ENCODE results near the gene RFC2. TPM values are rescaled to one million over a fixed set of nuclear protein-coding genes. Genes with fewer than 3 reads are reported as not detected.

The RFC2 gene
- total and polyA plus RNA-seq, 7 experiments from 2014 or later = 12.0 to 51.7 (median 19.3) TPM

- Mint-ChIP-seq H3K27ac (peak within 1 kb of the TSS in 7 of 9 donors; percentile 69 to 80 (median 76)), H3K4me1 (peaks cover 13 to 24% (median 18%) of the 10 kb centered on the region in 7 donors), H3K27me3 (peaks cover 0 to 39% (median 0%) of the 10 kb centered on the region in 5 donors), H3K36me3 (no peaks in the 10 kb centered on the region), H3K4me3 (peak within 1 kb of the TSS; percentile 85 to 91 (median 90)), H3K9me3 (no peaks in the 10 kb centered on the region)
- Histone ChIP-seq H3K27me3 (ENCODE audit: control insufficient read depth in 2 of 2, insufficient read depth in 2 of 2, low read length in 2 of 2) (no peaks in the 10 kb centered on the region), H3K27ac (ENCODE audit: low read depth, low read length) (peak within 1 kb of the TSS; percentile 40), H3K4me1 (ENCODE audit: control insufficient read depth in 2 of 2, insufficient read depth in 2 of 2, low read length in 2 of 2) (peaks cover 15 to 20% of the 10 kb centered on the region in 2 donors), H3K36me3 (ENCODE audit: control insufficient read depth in 2 of 3, insufficient read depth in 3 of 3, low read length in 3 of 3) (no peaks in the 10 kb centered on the region), H3K9me3 (ENCODE audit: control insufficient read depth in 2 of 3, low read length in 3 of 3) (no peaks in the 10 kb centered on the region), H3K4me3 (ENCODE audit: low read length) (peak within 1 kb of the TSS; percentile 79)
- intact Hi-C loops (cut with micrococcal nuclease) = loop anchor here (1.0 to 10.0 kb wide), 5 partner anchors 19 to 116 kb away; partner anchors contain the start of genes EIF4H (in 2 of the 2) and RFC2 (in 2 of the 2)
- POLR2A ChIA-PET = interaction anchor here (0.6 to 2.2 kb wide), 2 partner anchors 19 to 358 kb away, joined by 6 to 14 read pairs; no protein-coding TSS in a partner anchor
- peak; percentile 38 to 77 (median 64) for DNase-seq
- peak; percentile 92 for ATAC-seq
- CTCF ChIA-PET = interaction anchor here (0.5 to 0.6 kb wide), 2 partner anchors 11 to 114 kb away, joined by 3 to 4 read pairs; no protein-coding TSS in a partner anchor
These were observed 34.9 kb upstream of the RFC2 start, which contains the start of gene CLIP2 for GRCh38 chr7:74289018-74289658. TSS of gene CLIP2 (plus strand) at chr7:74289407. CDS start at chr7:74317547, 28,140 bp downstream.

- Histone ChIP-seq H3K36me3 (ENCODE audit: control insufficient read depth in 2 of 3, insufficient read depth in 3 of 3, low read length in 3 of 3) (no peaks in the 10 kb centered on the region), H3K9me3 (ENCODE audit: control insufficient read depth in 2 of 3, low read length in 3 of 3) (no peaks in the 10 kb centered on the region), H3K4me1 (ENCODE audit: control insufficient read depth in 2 of 2, insufficient read depth in 2 of 2, low read length in 2 of 2) (peaks cover 15 to 20% of the 10 kb centered on the region in 2 donors), H3K27me3 (ENCODE audit: control insufficient read depth in 2 of 2, insufficient read depth in 2 of 2, low read length in 2 of 2) (no peaks in the 10 kb centered on the region), H3K27ac (ENCODE audit: low read depth, low read length) (no peak overlapping the region), H3K4me3 (ENCODE audit: low read length) (peak overlapping the region; percentile 79)
- intact Hi-C loops (cut with micrococcal nuclease) = loop anchor here (5.0 to 10.0 kb wide), 2 partner anchors 36 to 117 kb away; partner anchors contain the start of gene RFC2 (in 1 of the 2)
- peak overlapping the region; percentile 85 to 91 (median 90) for H3K4me3 Mint-ChIP-seq
- DNase-seq = no peak
- H3K27me3 Mint-ChIP-seq = peaks cover 0 to 36% (median 6%) of the 10 kb centered on the region in 5 donors
- CTCF ChIA-PET = interaction anchor here (0.5 to 1.1 kb wide), 4 partner anchors 24 to 115 kb away, joined by 3 to 9 read pairs (median 6); no protein-coding TSS in a partner anchor
- peak overlapping the region in 6 of 9 donors; percentile 69 to 80 (median 77) for H3K27ac Mint-ChIP-seq
- no peak for ATAC-seq
- no peaks in the 10 kb centered on the region for H3K36me3 Mint-ChIP-seq
- peaks cover 13 to 20% (median 18%) of the 10 kb centered on the region in 7 donors for H3K4me1 Mint-ChIP-seq
- POLR2A ChIA-PET = interaction anchor here (0.6 to 2.2 kb wide), 3 partner anchors 18 to 359 kb away, joined by 4 to 14 read pairs (median 6); no protein-coding TSS in a partner anchor
- no peaks in the 10 kb centered on the region for H3K9me3 Mint-ChIP-seq
These were observed 34.1 kb upstream of the RFC2 start for GRCh38 chr7:74288034-74288881.

- Histone ChIP-seq H3K4me3 (ENCODE audit: low read length) (no peak overlapping the region), H3K4me1 (ENCODE audit: control insufficient read depth in 2 of 2, insufficient read depth in 2 of 2, low read length in 2 of 2) (peaks cover 15 to 20% of the 10 kb centered on the region in 2 donors), H3K9me3 (ENCODE audit: control insufficient read depth in 2 of 3, low read length in 3 of 3) (no peaks in the 10 kb centered on the region), H3K27ac (ENCODE audit: low read depth, low read length) (no peak overlapping the region), H3K36me3 (ENCODE audit: control insufficient read depth in 2 of 3, insufficient read depth in 3 of 3, low read length in 3 of 3) (no peaks in the 10 kb centered on the region), H3K27me3 (ENCODE audit: control insufficient read depth in 2 of 2, insufficient read depth in 2 of 2, low read length in 2 of 2) (no peaks in the 10 kb centered on the region)
- ATAC-seq = no peak
- H3K27ac Mint-ChIP-seq = peak overlapping the region in 1 of 9 donors; percentile 69
- no peak for DNase-seq
- peak overlapping the region in 4 of 10 donors; percentile 85 to 91 (median 88) for H3K4me3 Mint-ChIP-seq
- intact Hi-C loops (cut with micrococcal nuclease) = loop anchor here (5.0 to 10.0 kb wide), 2 partner anchors 35 to 117 kb away; partner anchors contain the start of gene RFC2 (in 1 of the 2)
- CTCF ChIA-PET = interaction anchor here (1.1 kb wide), 1 partner anchor 24 kb away, joined by 9 read pairs; no protein-coding TSS in a partner anchor
- POLR2A ChIA-PET = interaction anchor here (0.7 to 1.5 kb wide), 2 partner anchors 17 to 30 kb away, joined by 3 to 4 read pairs; no protein-coding TSS in a partner anchor
- H3K27me3 Mint-ChIP-seq = peaks cover 0 to 33% (median 9%) of the 10 kb centered on the region in 5 donors
- H3K9me3 Mint-ChIP-seq = no peaks in the 10 kb centered on the region
- H3K4me1 Mint-ChIP-seq = peaks cover 13 to 20% (median 18%) of the 10 kb centered on the region in 7 donors
- no peaks in the 10 kb centered on the region for H3K36me3 Mint-ChIP-seq
These were observed 33.3 kb upstream of the RFC2 start for GRCh38 chr7:74287303-74288033.

GRCh38 chr7:74286131-74286530, 31.9 kb upstream of the RFC2 start:
- Mint-ChIP-seq H3K27ac (no peak overlapping the region), H3K36me3 (no peaks in the 10 kb centered on the region), H3K4me3 (no peak overlapping the region), H3K27me3 (peaks cover 0 to 23% (median 9%) of the 10 kb centered on the region in 5 donors), H3K4me1 (peaks cover 13 to 20% (median 18%) of the 10 kb centered on the region in 7 donors), H3K9me3 (no peaks in the 10 kb centered on the region)
- Histone ChIP-seq H3K9me3 (ENCODE audit: control insufficient read depth in 2 of 3, low read length in 3 of 3) (no peaks in the 10 kb centered on the region), H3K27me3 (ENCODE audit: control insufficient read depth in 2 of 2, insufficient read depth in 2 of 2, low read length in 2 of 2) (no peaks in the 10 kb centered on the region), H3K4me1 (ENCODE audit: control insufficient read depth in 2 of 2, insufficient read depth in 2 of 2, low read length in 2 of 2) (peaks cover 15 to 20% of the 10 kb centered on the region in 2 donors), H3K36me3 (ENCODE audit: control insufficient read depth in 2 of 3, insufficient read depth in 3 of 3, low read length in 3 of 3) (no peaks in the 10 kb centered on the region), H3K4me3 (ENCODE audit: low read length) (no peak overlapping the region), H3K27ac (ENCODE audit: low read depth, low read length) (no peak overlapping the region)
- ChIA-PET CTCF (no interaction called here), POLR2A (no interaction called here)
- ATAC-seq (no peak), DNase-seq (no peak)
- intact Hi-C loops (cut with micrococcal nuclease) = loop anchor here (5.0 to 10.0 kb wide), 2 partner anchors 34 to 119 kb away; partner anchors contain the start of gene RFC2 (in 1 of the 2)

- Mint-ChIP-seq H3K36me3 (no peaks in the 10 kb centered on the region), H3K4me1 (peaks cover 11 to 16% (median 13%) of the 10 kb centered on the region in 7 donors), H3K9me3 (no peaks in the 10 kb centered on the region), H3K27ac (no peak overlapping the region), H3K27me3 (peaks cover 0 to 13% (median 9%) of the 10 kb centered on the region in 5 donors), H3K4me3 (no peak overlapping the region)
- Histone ChIP-seq H3K4me3 (ENCODE audit: low read length) (no peak overlapping the region), H3K4me1 (ENCODE audit: control insufficient read depth in 2 of 2, insufficient read depth in 2 of 2, low read length in 2 of 2) (peaks cover 13 to 14% of the 10 kb centered on the region in 2 donors), H3K27ac (ENCODE audit: low read depth, low read length) (no peak overlapping the region), H3K9me3 (ENCODE audit: control insufficient read depth in 2 of 3, low read length in 3 of 3) (no peaks in the 10 kb centered on the region), H3K36me3 (ENCODE audit: control insufficient read depth in 2 of 3, insufficient read depth in 3 of 3, low read length in 3 of 3) (no peaks in the 10 kb centered on the region), H3K27me3 (ENCODE audit: control insufficient read depth in 2 of 2, insufficient read depth in 2 of 2, low read length in 2 of 2) (no peaks in the 10 kb centered on the region)
- intact Hi-C loops (cut with micrococcal nuclease) = loop anchor here (5.0 to 10.0 kb wide), 2 partner anchors 33 to 120 kb away; partner anchors contain the start of gene RFC2 (in 1 of the 2)
- ChIA-PET CTCF (no interaction called here), POLR2A (no interaction called here)
- ATAC-seq = no peak
- no peak for DNase-seq
These were observed 30.6 kb upstream of the RFC2 start for GRCh38 chr7:74284781-74285259.
